Activated CD4-positive, CD25-positive, alpha-beta regulatory T cell treated with anti-CD3 and anti-CD28 coated beads, Interleukin-2, amount 50 U/mL, for 72 hours (primary cell): Measurements from ENCODE around the gene MDN1.
"Not testable (repeated sequence)": the region's sequence is repeated elsewhere in the genome, so short reads cannot be mapped to it uniquely, and the experiment has no call there.

Experiments
- DNase-seq: peaks from one replicate; pipeline ENCODE4 v3.0.0; 2021

The MDN1 gene

DNA sequence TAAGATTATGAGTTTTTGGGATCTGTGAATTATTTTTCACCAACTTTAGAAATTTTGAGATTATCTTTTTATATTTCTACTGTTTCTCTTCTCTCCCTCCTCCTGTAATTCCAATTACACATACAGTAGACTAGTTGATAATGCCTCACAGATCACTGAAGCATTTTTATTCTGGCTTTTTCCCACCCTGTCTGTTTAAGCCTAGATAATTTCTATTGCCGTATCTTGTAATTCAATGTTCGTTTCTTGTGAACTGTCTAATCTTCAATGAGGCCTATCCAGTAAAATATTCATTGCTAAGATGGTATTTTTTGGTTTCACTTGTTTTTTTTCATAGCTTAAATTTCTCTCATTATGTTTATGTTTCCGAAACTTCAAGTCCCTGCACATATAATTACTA lies 12.0 kb downstream of the MDN1 start:
- no peak for DNase-seq

DNA sequence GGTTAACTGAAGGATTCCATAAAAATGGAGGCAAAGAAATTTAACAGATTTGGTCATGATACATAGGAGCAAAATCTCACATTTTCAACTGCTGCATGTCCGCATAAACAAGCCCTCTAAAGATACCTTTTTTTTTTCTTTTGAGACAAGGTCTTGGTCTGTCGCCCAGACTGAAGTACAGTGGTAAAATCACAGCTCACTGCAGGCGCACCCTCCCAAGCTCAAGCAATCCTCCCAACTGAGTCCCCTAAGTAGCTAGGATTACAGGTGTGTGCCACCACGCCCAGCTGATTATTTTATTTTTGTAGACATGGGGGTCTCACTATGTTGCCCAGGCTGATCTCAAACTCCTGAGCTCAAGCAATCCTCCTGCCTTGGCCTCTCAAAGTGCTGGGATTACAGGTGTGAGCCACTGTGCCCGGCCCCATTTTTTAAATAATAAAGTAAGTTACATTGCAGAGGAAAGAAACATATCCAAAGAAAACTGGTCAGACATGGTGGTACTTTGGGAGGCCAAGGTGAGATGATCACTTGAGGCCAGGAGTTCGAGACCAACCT lies 13.7 kb downstream of the MDN1 start:
- no peak for DNase-seq

DNA sequence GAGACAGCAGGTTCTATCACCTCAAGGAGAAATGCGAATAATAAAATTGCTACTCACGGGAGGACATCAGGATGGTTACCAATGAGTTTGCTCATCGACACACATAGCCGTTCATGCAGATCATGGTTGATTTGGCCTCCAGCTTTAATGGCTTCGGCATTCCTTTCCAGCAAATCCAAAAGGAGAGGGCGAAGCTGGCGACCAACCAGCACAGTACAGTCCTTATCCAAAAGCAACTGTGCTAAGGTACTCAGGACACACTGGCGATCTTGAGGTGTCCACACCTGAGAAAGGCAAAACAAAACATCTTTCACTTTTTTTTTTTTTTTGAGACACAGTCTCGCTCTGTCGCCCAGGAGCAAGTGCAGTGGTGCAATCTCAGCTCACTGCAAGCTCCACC lies 16.3 kb downstream of the MDN1 start:
- no peak for DNase-seq

DNA sequence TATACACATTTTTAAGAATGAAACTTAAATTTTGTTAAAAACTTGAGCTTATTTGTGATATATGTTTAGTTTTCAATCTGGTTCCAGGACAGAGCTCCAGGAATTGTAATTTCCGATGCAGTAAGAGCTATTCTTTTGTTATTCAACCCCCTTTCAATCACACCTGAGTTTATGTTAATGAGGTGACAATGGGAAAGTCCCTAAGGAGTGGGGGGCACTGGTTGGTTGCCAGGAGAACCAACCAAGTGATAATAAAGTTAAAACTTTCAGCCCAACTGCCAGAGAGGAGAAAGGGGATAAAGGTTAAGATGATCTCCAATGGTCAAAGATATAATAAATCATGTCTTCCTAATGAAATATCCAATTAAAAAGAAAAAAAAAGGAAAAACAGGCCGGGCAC lies 19.8 kb downstream of the MDN1 start:
- no peak for DNase-seq

DNA sequence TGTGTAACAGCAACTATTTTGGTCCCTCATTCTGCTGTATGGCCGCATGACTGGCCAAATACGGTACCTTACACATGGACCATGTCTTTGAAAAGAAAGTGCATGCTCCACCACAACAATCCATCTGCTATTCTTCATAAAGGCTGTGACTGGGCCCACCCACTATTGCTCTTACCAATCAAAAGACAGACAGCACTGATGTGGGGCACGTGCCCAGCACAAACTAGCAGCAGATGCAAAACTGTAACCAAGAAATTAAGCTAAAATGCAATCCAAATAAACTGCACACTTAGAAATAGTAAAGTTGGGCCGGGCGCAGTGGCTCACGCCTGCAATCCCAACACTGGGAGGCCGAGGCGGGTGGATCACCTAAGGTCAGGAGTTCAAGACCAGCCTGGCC lies 20.5 kb downstream of the MDN1 start:
- DNase-seq, result no peak

DNA sequence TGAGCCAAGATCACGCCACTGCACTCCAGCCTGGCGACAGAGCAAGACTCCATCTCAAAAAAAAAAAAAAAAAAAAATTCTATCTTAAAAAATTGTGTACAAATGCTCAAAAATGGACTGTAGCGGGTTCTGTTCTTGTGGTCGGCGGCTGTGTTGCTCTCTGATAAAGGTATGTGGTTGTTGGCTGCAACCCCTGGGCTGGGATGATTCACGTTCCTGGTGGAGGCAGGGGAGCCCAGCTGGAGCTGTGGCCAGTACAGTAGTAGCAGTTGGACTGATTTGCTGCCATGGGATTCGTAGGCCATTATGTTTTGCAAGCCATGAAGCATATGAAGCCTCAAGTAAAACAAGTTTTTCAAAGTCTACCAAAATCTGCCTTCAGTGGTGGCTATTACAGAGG lies 22.3 kb downstream of the MDN1 start:
- no peak for DNase-seq

DNA sequence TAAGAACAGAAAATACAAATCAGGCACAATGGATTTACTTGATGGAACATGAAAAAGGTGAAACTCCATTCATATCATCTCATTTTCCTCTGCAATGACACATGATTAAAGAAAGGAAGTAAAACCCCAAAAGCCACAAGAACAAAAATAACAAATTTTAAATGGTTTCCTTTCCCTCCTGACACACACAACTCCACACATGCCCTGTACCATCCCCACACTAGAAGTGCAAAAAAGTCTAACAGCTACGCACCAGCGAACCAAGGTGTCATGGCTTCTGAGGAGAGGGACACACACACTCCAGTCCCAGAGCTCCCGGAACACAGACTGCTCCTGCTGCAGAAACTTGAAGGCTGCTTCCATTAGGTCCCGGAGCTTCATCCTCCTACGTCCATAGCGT lies 25.3 kb downstream of the MDN1 start:
- DNase-seq, result no peak

DNA sequence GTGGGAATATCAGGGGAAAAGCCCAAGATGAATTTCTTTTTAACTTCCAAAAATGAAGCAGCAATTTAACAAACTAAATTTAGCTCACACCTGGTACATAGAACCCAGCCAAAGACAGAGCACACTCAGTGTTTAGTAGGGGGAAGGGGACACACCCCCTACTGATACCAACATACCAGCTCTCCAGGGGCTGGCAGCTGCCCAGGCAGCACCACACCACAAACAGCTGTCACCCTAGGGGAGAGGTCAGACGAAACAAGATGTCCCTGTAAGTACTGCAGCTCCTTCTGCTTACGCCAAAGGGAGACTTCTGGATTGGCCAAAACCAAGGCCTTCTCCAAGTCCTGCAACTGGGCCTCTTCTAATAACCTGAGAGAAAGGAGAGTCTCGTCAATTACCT lies 26.0 kb downstream of the MDN1 start:
- DNase-seq, result no peak

DNA sequence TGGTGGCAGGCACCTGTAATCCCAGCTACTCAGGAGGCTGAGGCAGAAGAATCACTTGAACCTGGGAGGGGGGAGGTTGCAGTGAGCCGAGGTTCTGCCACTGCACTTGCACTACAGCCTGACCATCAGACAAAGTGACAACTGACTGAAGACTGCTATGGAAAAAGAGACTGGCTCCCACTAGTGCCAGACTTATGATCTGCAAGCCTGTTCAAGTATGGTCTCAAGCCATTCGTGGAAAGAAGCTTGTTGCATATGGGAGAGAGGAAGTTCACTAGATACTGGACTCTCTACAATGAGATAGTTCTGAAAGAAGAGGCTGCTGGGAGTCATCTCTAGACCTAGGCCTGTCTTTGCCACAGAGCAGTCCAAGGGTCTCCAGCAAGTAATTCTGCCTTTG lies 26.7 kb downstream of the MDN1 start:
- no peak for DNase-seq

DNA sequence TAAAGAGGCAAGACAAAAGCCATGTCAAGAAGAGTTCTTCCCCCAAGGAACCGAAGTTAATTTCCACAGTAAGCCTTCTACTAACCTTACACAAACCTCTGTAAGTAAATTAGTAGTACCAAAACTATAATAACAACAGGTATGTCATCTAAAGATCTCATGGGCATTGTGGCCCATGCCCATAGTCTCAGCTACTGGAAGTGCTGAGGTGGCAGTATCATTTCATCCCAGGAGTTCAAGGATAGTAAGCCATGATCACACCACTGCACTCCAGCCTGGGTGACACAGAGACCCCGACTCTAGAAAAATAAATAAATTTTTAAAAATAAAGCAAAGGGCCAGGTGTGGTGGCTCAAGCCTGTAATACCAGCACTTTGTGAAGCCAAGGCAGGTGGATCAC lies 29.2 kb downstream of the MDN1 start:
- no peak for DNase-seq

DNA sequence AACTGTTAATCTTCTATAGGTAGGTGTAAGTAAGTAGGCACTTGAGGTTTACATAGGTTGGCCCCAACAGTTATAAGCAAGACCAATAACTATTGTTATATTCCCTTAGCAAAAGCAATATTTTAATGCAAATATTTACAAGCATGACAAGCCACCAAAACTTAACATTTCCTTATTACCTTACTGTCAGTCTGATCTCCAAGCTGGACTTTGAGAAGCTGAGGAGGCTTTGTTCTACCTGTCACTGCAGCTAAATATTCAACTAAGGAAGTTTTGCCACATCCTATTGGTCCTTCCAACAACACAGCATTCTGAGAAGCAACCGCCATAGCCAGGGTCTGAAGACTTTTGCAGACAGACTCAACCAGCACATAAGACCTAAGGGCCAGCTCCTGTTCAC lies 29.6 kb downstream of the MDN1 start:
- no peak for DNase-seq

DNA sequence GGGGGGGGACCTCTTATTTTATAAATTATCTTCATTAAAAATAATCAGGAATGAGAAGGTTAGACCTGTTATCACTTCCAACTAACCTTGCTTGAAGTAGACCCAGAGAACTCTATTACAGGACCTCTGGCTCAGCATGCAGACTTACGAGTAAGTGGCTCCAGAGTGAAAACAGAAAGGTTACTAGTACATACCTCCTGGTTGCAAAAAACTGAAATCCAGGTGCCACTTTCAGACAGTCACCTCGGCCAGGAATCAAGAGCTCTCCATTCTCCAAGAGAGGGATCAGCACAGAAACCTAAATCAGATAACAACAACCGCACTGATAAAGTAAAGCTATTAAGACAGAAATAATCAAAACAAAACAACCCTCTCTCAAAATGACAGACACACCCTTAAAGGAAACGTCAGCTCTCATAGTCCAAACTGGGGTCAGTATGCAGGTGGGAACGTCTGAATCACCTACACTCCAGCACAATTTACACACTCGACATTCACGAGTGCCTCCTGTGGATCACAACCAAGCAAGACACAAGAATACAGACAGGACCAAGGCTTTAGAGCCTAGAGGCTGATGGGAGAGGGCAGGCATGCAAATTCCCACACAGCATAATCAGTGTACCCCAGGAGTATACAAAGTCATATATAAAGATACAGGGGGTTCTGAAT lies 31.8 kb downstream of the MDN1 start:
- DNase-seq, result no peak

DNA sequence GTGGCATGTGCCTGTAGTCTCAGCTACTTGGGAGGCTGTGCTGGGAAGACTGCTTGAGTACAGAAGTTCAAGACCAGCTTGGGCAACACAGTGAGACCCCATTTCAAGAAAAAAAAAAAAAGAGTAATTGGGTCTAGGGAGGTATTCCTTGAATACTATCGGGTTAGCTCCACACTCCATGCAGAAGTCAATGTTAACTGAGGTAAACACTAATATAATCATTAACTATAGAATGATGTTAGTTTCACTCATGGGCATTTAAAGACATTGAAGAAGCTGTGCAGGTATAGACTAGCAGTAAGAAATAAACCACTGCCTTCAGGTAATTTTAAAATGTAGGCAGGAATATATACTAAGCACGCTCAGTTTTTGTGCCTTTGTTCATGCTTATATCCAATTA lies 32.6 kb downstream of the MDN1 start:
- DNase-seq, result no peak

DNA sequence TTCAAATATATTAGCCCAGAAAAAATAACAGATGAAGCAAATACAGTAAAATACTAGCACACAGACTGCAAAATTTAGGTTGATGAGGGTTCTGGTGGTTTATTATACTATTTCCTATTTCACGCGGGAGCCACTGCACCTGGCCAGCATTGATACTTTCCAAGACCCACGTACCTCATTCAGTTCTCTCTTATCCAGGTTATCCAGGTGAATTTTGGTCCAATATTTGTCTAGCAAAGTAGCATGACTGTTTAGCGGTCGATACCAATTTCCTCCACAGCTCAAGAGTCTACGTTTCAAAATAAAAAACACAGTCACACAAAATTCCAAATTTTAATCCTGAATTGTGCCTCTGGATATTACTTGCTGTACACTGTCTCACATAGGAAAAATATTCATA lies 34.8 kb downstream of the MDN1 start:
- DNase-seq, result no peak

DNA sequence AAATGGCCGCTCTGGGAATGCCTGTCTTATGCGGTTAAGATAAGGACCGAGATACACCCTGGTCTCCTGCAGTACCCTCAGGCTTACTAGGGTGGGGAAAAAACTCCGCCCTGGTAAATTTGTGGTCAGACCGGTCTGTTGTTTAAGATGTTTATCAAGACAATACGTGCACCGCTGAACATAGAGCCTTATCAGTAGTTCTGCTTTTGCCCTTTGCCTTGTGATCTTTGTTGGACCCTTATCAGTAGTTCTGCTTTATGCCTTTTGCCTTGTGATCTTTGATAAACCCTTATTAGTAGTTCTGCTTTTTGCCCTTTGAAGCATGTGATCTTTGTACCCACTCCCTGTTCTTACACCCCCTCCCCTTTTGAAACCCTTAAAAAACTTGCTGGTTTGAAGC lies 36.3 kb downstream of the MDN1 start:
- DNase-seq, result not testable (repeated sequence)

DNA sequence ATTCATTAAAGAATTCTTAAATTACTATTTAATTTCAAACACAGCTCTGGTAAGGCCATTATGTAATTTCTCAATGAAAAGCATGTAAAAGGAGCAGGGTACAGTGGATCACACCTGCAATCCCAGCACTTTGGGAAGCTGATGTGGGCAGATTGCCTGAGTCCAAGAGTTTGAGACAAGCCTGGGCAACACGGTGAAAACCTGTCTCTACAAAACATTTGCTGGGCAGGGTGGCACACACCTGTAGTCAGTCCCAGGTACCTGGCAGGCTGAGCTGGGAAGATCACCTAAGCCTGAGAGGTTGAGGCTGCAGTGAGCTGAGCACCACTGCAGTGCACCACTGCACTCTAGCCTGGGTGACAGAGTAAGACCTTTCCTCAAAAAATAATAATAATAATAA lies 37.4 kb downstream of the MDN1 start:
- no peak for DNase-seq

DNA sequence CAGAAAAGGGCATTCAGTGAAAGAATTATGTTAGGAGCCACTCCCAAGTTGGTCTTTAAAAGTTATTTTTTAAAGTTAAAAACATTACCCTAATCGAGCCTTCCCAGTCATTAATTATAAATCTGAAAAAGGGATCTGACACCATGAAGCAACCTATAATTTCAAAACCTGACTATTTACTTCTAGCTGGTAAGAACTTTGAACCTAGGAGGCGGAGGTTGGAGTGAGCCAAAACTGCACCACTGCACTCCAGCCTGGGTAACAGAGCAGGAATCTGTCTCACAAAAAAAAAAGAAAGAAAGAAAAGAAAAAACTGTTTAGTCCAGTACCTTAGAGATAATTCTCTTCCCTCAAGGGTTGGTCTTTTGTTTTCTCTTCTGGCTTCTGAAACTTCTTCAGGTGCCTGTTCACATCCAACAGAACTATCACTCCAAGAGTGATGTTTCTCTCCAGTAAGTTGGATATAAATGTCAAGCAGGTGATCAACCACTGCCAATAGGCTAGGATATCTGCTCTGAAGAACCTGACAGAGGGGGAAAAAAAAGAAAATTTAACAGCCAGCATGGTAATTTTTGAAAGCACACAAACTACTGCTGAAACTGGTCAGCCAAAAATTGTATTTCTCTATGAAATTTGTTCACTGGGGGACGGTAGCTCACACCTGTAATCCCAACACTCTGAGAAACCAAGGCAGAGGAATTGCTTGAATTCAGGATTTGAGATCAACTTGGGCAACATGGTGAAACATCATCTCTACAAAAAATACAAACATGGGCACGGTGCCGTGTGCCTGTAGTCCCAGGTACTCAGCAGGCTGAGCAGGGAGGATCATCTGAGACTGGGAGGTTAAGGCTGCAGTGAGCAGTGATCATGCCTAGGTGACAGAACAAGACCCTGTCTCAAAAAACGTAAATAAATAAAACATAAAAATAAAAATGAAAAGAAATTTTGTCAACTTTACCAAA lies 38.2 kb downstream of the MDN1 start:
- no peak for DNase-seq

DNA sequence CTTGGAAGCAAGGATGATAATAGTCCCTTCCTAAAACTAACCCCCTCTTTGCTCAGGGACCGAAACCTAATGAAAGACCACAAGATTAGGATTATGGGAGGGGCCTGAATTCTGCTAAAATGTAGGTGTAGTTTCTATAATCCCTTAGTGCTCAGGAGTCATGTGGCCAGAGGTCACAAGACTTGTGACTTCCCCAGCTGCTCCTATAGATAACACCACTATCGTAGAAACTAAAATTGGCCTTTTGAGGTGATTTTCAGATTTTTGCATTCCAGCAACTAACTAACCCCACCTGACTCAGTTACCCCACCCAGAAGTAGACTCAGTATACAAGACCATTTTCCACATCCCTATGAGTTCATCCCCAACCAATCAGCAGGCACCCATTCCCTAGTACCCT lies 42.1 kb downstream of the MDN1 start:
- DNase-seq, result no peak

DNA sequence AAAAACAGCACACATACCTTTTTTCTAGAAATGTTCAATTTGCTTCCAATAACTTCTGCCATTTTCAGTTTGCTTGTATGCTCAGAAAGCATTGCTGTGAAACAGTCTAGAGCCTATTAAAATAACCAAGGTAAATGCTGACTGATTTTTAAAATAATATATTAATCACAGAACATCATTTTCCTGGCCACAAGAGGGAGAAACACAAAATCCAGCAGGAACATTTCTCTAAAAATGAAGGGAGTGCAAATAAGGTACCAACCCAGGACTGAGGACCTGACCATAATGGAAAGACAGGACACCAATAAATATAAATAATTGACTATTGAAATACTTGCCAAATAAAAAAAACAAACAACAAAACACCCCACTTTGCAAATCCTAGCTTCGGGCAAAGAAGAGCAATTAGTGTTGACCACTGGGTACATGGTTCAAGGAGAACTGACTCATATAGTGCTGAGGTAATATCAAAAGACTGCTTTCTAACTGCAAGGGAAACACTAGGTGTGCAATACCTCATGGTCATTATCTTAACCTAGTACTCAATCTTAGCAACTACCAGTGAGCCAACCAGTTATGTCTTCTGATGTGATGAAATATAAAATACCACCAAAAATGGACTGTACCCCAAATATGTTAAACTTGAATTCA lies 42.9 kb downstream of the MDN1 start:
- no peak for DNase-seq

DNA sequence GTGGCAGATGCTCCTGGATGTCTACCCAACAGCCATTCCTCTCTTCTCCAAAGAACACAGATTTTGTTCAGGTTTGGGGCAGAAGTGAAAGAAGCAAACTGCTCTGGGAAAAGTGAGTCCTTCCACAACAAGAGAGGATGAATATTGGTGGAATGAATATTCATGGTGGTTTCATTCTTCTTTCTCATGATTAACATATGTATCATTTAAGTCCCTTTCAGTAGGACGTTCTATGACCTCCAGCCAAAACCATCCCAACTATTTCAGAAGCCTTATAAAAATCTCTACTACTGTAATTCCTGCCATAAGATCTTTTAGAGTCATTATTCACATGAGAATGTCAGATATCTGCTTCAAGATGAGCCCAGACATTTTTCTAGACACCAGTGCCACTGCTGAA lies 44.4 kb downstream of the MDN1 start:
- DNase-seq, result no peak

DNA sequence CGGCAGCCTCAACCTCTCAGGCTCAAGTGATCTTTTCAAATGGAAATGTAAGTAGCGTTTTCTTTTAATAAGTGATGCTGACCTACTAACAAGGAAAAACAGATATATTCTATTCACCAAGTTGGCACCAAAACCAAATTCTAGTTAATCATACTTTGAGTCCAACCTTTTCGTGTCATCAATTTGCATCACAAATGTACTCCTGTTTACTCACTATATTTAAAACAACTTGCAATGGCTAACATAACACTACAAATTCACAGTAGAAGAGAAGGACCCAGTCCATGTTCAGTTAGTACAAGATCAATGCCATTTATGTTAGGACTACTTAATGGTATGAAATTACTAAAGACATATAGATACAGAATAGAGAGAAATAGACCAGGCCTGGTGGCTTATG lies 50.0 kb downstream of the MDN1 start:
- DNase-seq, result no peak

DNA sequence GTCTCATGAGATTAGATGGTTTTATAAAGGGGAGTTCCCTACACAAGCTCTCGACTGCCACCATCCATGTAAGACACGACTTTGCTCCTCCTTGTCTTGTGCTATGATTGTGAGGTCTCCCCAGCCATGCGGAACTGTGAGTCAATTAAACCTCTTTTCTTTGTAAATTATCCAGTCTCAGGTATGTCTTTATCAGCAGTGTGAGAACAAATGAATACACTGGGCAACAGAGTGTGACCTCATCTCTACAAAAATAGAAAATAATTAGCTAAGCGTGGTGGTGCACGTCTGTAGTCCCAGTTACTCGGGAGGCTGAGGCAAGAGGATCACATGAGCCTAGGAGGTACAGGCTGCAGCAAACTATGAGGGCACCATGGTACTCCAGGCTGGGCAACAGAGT lies 51.3 kb downstream of the MDN1 start:
- no peak for DNase-seq

DNA sequence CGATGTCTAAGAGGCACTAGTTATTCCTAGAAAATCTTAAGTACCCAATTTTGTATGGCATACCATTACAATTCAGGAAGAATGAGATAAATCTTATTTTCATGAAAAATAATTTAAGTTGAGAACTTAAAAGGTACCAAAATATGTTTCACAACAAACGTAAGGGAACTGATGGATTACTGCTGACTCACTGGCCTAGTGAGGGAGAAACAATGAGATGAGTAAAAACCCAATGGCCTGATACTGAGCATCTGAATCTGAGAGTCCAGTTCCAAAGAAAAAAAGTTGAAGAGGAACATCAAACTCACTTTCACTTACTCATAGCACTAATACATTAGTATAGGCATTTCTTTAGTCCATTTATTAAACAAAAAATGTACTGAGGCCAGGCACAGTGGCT lies 56.0 kb downstream of the MDN1 start:
- no peak for DNase-seq

DNA sequence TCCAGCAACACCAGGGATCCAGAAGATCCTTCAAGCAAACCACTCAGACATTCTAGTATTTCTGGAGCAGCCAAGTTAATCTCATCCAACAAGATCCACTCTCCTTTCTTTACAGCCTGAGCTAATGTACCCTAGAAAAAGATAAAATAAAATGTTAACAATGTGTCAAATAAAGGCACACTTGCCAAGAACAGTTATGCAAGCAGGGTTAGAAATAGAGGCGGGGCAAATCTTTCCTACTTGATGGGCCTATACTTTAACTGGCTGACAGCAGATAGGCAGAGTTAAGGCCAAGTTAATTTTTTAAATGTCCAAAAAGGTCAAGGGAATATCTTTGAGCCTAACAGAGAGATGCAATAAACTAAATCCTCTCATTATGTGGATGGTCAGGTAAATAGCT lies 60.8 kb downstream of the MDN1 start:
- no peak for DNase-seq
